Posterior vena cava (tissue), 2 donors: Measurements from ENCODE around the gene CDH23. TPM values are rescaled to one million over a fixed set of nuclear protein-coding genes. Genes with fewer than 3 reads are reported as not detected.

ENCODE experiments used
- DNase-seq: peaks from one replicate; pipeline ENCODE4 v3.0.0-alpha.2; 2020; ENCODE audit warnings: low spot score
- intact Hi-C, 2 donors: fragments of 100-400 bp; cut with DNase I; formaldehyde crosslinking; loops; one replicate each; pipeline versions ENCODE4 v1.14.1 to v1.14.2; 2022 to 2023
- total RNA-seq, 2 donors: library from RNA; stranded (reverse); fragmentation: NEBNext Ultra II Directional; extraction: Animal tissue kit (Norgen Biotek cat#: 25700); gene quantifications; one replicate each; pipeline ENCODE4 v1.2.1, GENCODE V29; 2021
- donor health status: DM: yes; HTN: yes; CAD: no.
- donor health status: DM: yes; HTN: yes; CAD: no.

The CDH23 gene
- total RNA-seq, 2 donors from 2014 or later, result 24.5 to 43.0 TPM

DNA sequence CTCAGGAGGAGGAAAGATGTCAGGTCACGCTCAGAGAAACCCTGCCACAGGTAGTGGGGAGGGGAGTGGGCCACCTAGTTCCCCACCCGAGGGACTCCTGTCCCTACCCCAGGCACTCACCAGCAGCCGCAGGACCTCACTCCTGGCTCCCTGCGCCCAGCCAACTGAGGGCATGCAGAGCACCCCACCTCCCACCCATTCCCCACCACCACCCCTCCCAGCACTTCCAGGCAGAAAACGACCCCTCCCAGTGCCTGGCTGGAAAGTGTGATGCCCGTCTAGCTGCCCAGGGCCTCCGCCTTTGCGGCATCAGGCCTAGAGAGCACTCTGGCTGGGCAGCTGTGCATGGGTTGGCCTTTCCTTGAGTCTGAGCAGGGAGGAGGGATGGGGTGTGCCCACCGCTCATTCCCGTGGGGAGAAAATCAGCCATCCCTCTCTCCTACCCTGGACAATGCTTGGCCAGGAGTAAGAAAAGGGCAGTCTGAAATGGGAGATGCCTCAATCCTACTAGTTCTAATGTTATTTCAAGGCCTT, 321.5 kb downstream of the CDH23 start:
- no peak for DNase-seq
- intact Hi-C loops, result loop anchor here (5.0 to 10.0 kb wide), 2 partner anchors 44 to 333 kb away; no protein-coding TSS in a partner anchor

DNA sequence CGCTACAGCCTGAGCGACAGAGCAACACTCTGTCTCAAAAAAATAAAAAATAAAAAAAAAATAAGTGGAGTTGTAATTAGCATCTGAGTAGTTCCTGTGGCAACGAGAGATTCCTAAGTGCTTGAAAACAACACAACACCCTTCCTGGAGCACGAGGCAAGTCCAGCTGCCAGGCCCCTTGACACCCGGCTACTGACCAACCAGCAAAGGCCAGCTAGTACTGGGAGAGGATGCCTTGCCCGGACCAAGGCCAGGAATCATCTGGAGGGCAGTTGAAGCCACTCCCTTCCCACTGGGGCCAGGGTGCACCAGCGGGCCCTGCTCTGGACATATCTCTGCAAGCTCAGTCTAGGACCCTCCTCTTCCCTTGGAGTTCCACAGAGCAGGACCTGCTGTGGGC, 322.3 kb downstream of the CDH23 start:
- intact Hi-C loops, result loop anchor here (5.0 to 10.0 kb wide), 2 partner anchors 43 to 334 kb away; no protein-coding TSS in a partner anchor
- DNase-seq, result peak; percentile 93

DNA sequence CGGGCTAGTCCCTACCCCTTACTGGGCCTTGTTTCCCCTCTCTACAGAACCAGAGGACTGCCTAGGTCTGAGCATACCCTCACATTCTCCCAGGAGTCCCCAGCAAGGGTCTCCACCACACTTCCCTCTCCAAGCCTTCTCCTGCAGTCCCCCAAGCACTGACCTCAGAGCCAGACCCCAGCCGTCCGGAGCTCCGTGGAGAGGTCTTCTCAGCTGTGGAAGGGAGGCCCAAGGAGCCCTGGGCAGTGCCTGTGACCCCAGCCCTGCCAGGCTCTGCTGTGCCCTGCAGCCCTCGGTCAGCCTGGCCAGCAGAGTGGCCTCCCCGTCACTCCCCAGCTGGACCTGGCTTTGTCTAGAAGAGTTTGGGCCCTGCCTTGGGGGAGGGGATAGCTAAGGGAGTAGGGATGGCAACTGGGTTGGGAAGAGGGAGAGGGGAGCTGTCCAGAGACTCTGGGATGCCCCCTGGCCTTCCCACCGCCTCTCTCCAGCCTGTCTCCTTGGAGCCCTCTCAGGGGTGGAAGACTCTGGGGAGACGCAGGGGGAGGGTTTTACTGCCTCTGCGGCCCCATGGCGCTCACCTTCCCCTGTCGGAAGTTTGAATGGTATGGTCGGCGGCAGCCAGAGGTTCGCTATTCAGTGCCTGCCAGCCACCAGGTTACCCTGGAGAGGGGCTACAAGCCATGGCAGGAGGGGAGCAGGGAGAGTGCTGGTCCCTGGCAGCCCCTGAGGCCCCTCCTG, 322.9 kb downstream of the CDH23 start, which contains the start of gene C10orf105:
TSS of gene C10orf105 (minus strand) at position 315 of the 738 bp plus-strand sequence. CDS start 3,441 bp downstream, outside the sequence.
- no peak for DNase-seq
- intact Hi-C loops, result loop anchor here (5.0 to 10.0 kb wide), 2 partner anchors 43 to 335 kb away; no protein-coding TSS in a partner anchor

DNA sequence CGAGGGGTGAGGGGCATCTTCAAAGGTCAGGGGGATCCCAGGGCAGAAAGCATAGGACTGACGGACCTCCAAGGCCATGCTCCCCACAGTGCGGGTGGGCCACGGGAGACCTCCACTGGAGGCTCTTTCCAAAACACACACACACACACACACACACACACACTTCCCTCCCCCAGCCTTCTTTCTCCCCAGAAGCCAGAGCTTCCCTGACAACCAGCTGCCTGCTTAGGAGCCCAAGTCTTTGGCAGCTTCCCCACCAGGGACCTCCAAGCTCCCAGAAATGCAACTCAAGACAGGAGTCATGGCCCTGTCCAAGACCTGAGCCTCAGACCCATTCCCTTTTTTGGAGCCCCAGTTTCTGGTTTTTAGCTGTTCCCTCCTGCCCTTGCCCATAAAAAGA, 323.6 kb downstream of the CDH23 start:
- intact Hi-C loops, result no loop called here
- DNase-seq, result no peak

DNA sequence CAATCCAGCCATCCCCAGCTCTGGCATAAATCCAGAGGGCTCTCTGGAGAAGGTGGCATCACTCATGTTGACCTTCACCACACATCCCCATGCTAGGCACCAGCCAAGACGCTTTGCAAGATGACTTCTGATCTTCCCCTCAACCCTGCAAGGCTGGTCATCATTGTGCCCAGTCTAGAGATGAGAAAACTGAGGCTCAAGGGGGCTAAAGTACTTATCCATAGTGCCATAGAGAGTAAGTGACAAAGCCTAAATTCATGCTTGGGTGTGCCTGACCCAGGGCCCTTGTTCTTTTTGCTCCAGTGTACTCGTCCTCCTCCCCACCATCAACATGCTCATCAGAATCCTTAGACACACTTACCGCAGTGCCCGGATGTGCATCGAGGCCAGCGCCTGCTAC, 324.6 kb downstream of the CDH23 start:
- no peak for DNase-seq
- intact Hi-C loops, result no loop called here

DNA sequence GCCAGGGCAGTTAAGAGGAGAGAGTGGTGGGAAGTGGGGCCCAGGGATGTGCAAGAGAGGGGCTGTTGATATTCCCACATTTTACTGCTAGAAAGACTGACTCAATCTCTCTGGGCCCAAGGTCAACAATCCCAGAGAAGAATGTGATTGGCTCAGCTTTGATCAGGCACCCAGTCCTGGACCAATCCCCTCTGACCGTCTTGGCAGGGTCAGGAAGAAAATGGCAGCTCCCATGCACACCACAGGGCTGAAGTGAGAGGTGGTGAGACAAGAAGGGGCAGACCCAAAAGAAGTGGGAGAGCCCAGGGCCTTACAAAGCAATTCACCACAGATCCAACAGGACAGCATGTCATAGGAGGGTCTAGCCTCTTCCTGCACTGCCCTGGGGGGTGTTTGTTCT, 326.1 kb downstream of the CDH23 start:
- no peak for DNase-seq
- intact Hi-C loops, result no loop called here

DNA sequence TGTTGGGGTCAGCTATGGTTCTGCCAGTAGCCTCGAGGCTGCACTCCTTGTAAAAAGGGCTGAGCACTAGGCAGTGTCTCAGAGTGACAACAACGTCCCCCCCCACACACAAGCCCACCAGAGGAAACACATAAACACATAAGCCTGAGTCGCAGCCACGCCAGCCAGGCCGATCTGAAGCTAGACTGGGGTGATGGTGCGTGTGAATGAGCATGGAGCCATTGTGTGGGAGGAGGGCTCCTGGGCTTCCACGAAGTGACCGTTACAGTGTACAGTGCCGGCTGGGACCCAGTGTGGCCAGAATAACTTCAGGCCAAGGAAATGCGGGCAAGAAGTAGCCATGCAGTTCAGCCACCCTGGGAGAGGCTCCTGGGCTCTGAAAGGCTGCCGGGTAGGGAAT, 326.6 kb downstream of the CDH23 start:
- intact Hi-C loops, result no loop called here
- no peak for DNase-seq

DNA sequence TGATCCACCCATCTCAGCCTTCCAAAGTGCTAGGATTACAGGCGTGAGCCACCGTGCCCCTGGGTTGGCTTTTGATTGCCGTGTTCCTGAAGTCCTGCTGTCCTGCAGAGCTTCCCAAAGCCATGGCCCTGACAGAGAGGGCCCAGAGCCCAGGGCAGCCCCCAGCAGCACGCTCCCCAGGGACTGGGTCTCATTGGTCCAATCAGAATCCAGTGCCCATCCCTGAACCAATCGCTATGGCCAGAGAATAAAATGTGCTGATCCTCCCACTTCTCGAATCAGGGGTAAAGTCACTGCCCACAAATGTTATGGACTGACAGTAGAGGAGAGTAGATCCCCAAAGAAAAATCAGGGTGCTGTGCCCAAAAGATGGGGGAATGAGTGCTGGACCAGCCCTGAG, 327.8 kb downstream of the CDH23 start:
- intact Hi-C loops, result no loop called here
- no peak for DNase-seq

DNA sequence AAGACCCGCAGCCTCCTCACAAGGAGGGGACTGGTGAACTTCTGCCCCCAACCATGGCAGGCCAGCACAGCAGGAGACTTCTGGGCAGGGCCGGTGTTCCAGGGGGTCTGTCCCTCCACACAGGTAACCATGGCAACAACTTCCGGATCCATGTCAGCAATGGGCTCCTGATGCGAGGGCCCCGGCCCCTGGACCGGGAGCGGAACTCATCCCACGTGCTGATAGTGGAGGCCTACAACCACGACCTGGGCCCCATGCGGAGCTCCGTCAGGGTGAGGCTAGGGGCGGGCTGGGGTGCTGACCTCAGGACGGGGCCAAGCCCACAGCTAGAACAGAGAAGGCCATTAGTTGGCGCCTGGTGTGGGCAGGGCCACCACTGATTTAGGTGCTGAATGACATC, 328.5 kb downstream of the CDH23 start:
- intact Hi-C loops, result no loop called here
- no peak for DNase-seq

DNA sequence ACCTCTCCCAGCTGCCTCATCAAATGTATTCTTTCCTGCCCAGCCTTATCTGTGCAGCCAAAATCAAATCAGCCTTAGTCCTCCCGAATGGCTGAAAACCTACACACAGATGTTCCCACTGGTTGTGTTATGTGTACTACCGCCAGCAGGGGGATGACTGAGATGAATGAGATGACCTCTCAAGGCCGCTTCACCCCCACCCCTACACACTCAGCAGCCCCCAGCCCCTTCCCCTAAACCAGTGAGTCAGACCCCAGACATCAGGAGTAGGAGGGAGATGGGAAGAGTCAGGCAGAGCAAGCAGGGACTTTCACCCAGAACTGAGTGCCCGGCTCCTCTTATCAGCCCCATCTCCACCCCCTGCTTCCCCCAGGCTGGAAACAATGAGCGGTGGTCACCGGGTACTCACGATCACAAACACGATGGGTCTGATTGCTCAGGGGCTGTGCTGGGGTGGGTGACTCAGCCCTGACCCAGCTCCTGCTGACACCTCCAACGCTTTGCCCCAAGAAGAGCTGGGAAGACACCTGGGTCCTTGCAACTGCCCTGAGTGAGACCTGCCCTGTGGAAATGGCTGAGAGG, 329.4 kb downstream of the CDH23 start:
- intact Hi-C loops, result no loop called here
- no peak for DNase-seq

DNA sequence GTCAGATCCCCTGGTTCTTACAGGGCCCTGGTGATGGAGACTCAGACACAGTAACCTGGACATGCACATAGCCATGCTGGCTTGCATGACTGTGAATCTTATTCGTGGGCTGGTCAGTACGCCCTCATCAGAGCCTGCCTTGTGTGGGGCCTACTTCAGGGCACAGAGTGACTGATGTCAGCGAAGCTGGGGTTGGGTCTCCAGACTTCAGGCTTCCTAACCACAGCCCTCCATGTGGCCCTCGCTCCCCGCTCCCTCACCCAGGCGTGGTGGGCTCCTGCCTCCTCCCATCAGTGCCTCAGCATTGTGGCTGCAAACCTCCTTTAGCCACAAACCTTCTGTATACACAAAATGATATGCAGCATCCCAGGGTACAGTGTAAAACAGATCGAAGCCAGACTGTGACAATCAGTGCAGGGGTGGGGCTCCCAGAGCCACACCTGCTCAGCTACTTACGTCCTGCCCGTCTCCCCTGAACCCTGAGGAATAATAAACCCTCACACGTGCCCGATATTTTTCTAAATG, 329.9 kb downstream of the CDH23 start:
- intact Hi-C loops, result no loop called here
- no peak for DNase-seq

DNA sequence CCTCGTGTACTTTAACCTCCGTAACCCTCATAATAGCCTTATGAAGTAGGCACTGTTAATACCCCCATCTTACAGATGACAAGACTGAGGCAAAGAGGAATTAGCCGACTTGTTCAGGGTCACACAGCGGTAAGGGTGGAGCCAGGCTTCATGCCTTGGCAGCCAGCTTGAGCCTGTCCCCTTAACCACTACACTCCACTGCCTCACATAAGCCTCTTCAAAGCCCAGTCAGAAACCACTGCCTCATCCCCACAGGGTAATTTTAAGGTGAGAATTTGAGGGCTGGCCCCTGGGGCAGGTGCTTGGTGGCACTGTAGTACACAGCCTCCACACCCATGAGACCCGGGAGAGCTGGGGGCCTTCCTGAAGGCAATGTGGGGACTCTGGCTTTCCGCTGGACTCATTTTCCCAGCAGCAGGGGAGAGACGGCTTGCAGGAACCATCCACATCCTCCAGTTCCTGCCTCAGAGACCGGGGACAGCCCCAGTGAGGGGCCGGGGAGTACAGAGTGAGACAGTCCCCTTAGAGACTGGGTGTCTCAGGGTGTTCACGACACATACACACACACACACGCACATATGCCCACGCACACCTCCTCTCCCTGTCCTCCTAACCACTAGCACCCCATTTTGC, 330.5 kb downstream of the CDH23 start:
- intact Hi-C loops, result no loop called here
- DNase-seq, result no peak

DNA sequence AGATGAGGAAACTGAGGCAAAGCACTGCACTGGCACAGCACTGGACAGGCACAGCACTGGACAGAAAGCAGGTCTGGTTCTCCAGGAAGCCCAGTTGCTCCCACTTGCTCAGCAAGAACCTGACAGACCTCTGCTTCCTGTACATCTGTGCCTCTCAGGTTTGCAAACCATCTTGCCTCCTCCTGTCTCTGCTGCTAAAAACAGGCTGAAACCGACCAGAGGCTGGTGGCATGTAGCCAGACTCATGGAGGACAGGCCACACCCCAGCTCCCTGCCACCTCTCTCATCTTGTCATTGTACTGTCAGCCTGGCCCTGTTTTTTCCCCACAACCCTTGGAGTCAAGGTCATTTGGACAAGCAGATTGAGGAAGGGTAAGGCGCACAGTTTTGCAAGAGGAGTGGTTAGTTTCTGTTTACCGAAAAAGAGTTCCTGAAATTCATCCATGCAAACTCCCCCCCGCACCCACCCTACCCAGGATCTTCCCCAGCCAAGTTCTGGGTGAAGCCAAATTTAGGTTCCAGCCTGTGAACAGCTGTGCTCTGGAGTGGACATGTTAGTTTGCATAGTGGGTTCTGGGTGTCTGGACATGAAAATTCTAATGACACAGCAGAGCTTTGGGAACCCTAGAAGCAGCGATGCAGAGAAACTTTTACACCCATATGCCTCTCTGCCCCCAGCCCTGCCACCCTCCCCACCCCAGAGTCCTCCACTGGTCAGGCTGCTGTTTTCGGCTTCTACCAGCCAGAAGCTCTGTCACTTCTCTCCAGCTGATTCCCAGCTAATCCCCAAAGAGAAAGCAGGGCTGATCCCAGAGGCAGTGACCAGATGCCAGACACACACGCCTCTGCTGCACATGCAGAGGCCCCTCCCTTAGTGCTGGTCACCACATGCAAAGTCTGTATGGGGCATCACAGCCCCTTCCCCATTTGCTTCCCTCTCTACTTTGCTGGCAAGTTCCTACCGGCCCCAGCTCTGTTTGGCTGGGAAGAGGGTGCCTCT, 331.3 kb downstream of the CDH23 start:
- intact Hi-C loops, result no loop called here
- DNase-seq, result peak; percentile 91

DNA sequence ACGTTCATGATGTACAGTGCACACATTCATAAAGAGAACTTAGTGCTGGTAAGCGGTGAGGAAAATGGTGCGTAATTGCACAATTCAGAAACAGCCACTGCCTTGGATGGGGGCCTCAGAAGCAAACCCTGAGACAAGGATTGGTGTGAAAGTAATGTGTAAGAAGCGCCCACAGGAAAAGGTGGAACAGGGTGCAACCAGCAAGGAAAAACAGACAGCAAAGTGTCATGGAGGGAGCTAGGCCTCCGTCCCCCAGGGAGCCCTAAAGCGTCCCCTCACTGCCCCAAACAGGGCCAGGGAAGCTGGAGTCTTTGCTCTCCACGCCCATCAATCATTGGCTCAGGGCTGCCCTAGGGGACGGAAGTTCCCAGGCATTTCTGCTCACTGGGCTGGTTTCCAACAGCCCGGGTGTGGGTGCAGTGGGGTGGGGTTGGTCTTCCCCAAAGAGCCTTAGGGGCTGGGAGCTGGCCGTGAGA, 332.5 kb downstream of the CDH23 start:
- intact Hi-C loops, result no loop called here
- DNase-seq, result no peak

DNA sequence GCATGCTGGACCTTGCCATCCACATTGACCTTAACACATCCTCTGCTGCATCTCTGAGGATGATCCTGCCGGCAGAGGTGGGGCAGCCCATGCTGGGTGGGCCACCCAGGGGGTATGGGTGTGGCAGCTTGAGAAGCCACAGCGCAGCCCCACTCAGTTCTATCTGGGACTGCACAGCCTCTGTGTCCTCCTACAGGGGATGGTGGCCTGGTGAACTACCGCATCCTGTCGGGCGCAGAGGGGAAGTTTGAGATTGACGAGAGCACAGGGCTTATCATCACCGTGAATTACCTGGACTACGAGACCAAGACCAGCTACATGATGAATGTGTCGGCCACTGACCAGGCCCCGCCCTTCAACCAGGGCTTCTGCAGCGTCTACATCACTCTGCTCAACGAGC, 335.1 kb downstream of the CDH23 start:
- no peak for DNase-seq
- intact Hi-C loops, result no loop called here

DNA sequence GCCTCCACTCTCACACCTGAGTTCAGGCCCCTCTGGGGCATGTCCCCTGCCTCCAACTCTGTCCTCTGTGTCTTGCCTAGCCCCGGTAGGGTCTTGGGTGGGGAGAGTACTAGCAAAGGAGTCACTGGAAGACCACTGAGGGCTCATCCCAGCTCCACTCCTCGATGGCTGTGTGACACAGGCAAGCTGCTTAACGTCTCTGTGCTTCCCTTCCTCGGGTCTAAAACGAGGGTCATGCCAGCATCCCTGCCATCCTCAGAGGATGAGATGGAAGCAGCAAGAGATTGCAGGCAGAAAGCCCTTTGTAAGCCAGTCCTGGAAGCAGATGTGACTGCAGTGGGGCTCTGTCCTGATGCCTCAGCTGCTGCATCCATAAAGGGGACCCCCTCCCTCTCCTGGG, 338.1 kb downstream of the CDH23 start:
- intact Hi-C loops, result loop anchor here in 1 of 2 donors (1.0 kb wide), 1 partner anchor 49 kb away; no protein-coding TSS in a partner anchor
- no peak for DNase-seq

DNA sequence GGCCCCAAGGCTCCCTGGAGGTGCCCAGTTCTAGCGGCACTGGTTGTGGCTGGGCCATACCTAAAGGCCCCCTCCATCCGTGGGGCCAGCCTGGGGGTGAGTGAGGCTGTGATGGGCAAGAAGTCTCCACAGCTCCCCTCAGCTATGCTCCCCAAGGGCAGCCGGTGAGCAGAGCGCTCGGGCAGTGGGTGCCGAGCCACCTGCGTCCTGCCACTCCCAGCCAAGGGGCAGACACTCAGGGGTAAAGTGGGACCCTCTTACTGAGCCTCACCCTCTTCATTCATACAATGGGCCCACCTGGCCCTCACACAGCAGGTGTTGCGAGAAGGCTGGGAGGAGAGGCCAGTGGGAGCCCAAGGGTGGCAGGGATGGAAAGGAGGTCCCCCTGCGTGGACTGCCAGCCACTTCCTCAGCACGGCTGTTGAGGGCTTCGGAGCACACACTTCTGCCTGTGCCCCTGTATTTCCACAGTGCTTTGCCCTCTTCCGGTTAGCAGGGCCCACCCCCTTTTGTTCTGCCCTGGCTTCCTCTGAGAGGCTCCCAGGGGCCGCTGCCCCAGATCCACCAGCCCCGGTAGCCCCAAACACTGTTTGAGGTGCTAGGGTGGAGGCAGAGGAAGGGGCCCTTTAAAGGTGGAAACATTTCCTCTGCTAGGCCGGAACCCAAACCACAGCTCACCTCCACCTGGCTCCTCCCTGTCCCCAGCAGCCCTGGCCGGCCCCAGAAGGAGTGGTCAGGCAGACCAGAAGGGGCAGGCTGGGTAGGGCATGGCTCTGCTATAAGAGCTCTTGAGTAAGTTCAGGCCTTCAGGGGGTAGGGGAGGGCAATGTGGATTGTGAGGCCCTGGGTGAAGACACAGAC, 339.2 kb downstream of the CDH23 start:
- DNase-seq, result peak; percentile 81
- intact Hi-C loops, result no loop called here

DNA sequence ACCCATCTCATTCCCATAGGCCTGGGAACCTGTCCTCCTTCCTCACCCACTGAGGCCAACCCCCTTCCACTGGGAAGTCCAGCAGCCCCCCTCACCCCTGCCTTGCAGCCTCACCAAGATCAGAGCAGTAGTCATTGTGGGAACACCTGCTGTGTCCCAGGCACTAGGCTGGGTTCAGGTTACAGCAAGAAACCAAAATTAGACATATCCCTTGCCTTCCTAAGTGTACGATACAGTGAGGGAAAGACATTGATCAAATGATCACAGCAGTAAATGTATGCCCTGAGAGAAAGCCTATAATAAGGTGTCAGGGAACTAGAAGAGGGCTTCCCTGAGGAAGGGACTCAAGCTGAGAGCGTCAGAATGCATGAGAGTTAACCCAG, 339.8 kb downstream of the CDH23 start:
- no peak for DNase-seq
- intact Hi-C loops, result no loop called here
